GM23338 (cell line): ENCODE data around the gene TMEM234. TPM values are rescaled to one million over a fixed set of nuclear protein-coding genes. Genes with fewer than 3 reads are reported as not detected.

Experiments used
- ATAC-seq: fragments of 200-7000 bp; cut with Tn5 transposase; 3 replicates; pipeline ENCODE4 v1.9.1; 2020
- DNase-seq: peaks from one replicate; pipeline ENCODE4 v3.0.0-alpha.2; 2015; ENCODE audit warnings: low spot score
- H2AFZ ChIP-seq: fragments of 200-600 bp; sonication (generic); 2 replicates; pipeline ENCODE4 v1.8.0; 2016; ENCODE audit warnings: antibody characterized with exemption, mild to moderate bottlenecking, moderate library complexity
- H3F3A ChIP-seq: fragments of 200-600 bp; sonication (generic); replicated peaks from 2 replicates; pipeline ENCODE4 v1.8.0; 2017; ENCODE audit warnings: antibody characterized with exemption, mixed run types, low read depth
- H3K27ac ChIP-seq: fragments of 200-600 bp; sonication (generic); 2 replicates; pipeline ENCODE4 v1.6.1; 2016; ENCODE audit warnings: low read depth
- H3K27me3 ChIP-seq: fragments of 200-600 bp; sonication (generic); 2 replicates; pipeline ENCODE4 v1.8.0; 2016; ENCODE audit warnings: mild to moderate bottlenecking, mixed run types, moderate library complexity; ENCODE audit not compliant: insufficient read depth
- H3K36me3 ChIP-seq: fragments of 200-600 bp; sonication (generic); 2 replicates; pipeline ENCODE4 v1.8.0; 2016; ENCODE audit warnings: mild to moderate bottlenecking; ENCODE audit not compliant: insufficient read depth
- H3K4me1 ChIP-seq: fragments of 200-600 bp; sonication (generic); 2 replicates; pipeline ENCODE4 v1.8.0; 2016; ENCODE audit warnings: mild to moderate bottlenecking, moderate library complexity; ENCODE audit not compliant: insufficient read depth
- H3K4me2 ChIP-seq: fragments of 200-600 bp; sonication (generic); 2 replicates; pipeline ENCODE4 v1.7.1; 2017; ENCODE audit warnings: mixed run types
- H3K4me3 ChIP-seq: fragments of 200-600 bp; sonication (generic); 2 replicates; pipeline ENCODE4 v1.6.1; 2016; ENCODE audit warnings: mixed run types
- H3K79me2 ChIP-seq: fragments of 200-600 bp; sonication (generic); replicated peaks from 2 replicates; pipeline ENCODE4 v1.8.0; 2017; ENCODE audit warnings: mild to moderate bottlenecking; ENCODE audit not compliant: insufficient read depth
- H3K9me2 ChIP-seq: fragments of 200-600 bp; sonication (generic); 2 replicates; pipeline ENCODE4 v1.8.0; 2017; ENCODE audit not compliant: insufficient read depth
- H4K20me1 ChIP-seq: fragments of 200-600 bp; sonication (generic); replicated peaks from 2 replicates; pipeline ENCODE4 v1.8.0; 2017; ENCODE audit warnings: mild to moderate bottlenecking; ENCODE audit not compliant: insufficient read depth
- H3K27ac Mint-ChIP-seq: 2 replicates; pipeline ENCODE4 v1.8.0; 2020; ENCODE audit warnings: inconsistent platforms, mild to moderate bottlenecking, moderate library complexity, mixed read lengths
- H3K27me3 Mint-ChIP-seq: 3 replicates; pipeline ENCODE4 v1.8.0; 2022; ENCODE audit warnings: low read depth, mild to moderate bottlenecking, moderate library complexity, mixed read lengths, inconsistent platforms; ENCODE audit not compliant: insufficient read depth, poor library complexity
- H3K36me3 Mint-ChIP-seq: 3 replicates; pipeline ENCODE4 v1.8.0; 2021; ENCODE audit warnings: low read depth, mild to moderate bottlenecking, inconsistent platforms, moderate library complexity, mixed read lengths
- H3K4me1 Mint-ChIP-seq: 3 replicates; pipeline ENCODE4 v1.8.0; 2020; ENCODE audit warnings: mild to moderate bottlenecking, inconsistent platforms, mixed read lengths
- H3K4me3 Mint-ChIP-seq: 3 replicates; pipeline ENCODE4 v1.8.0; 2021; ENCODE audit warnings: moderate library complexity, mild to moderate bottlenecking, inconsistent platforms, mixed read lengths
- H3K9me3 Mint-ChIP-seq: 3 replicates; pipeline ENCODE4 v1.8.0; 2020; ENCODE audit warnings: moderate library complexity, mild to moderate bottlenecking, inconsistent platforms, mixed read lengths
- EZH2 ChIP-seq: fragments of 200-600 bp; sonication (generic); IDR thresholded peaks from one replicate; pipeline ENCODE4 v1.8.0; 2017; ENCODE audit warnings: antibody characterized with exemption, mild to moderate bottlenecking, low read depth; ENCODE audit not compliant: unreplicated experiment
- JUNB ChIP-seq: IDR thresholded peaks from one replicate; pipeline ENCODE4 v1.6.1; 2016; ENCODE audit warnings: antibody characterized with exemption; ENCODE audit not compliant: unreplicated experiment
- NANOG ChIP-seq: IDR thresholded peaks from 2 replicates; pipeline ENCODE4 v1.6.1; 2016; ENCODE audit warnings: antibody characterized with exemption, borderline replicate concordance
- ZNF114 ChIP-seq: fragments of 250-450 bp; sonication (Bioruptor Pico); IDR thresholded peaks from 2 replicates; pipeline ENCODE4 v1.5.0; 2020; ENCODE audit warnings: mild to moderate bottlenecking, moderate library complexity
- ZNF331 ChIP-seq: fragments of 250-450 bp; sonication (Bioruptor Pico); IDR thresholded peaks from 2 replicates; pipeline ENCODE4 v1.5.0; 2020; ENCODE audit warnings: low read depth, mild to moderate bottlenecking, moderate library complexity
- polyA plus RNA-seq: library from polyadenylated mRNA; unstranded; fragments of >200 nt; fragmentation: Nextera tagmentation; extraction: Ambion mirVana; gene quantifications from 2 replicates; pipeline ENCODE4 v1.2.1, GENCODE V29; 2016
- total RNA-seq: library from RNA; depleted of rRNA; stranded (reverse); fragments of >200 nt; shearing (Covaris generic); gene quantifications from 2 replicates; pipeline ENCODE4 v1.2.3, GENCODE V29; 2014
- TF ChIP-seq, protein P1 (sequence below): fragments of 250-450 bp; sonication (Bioruptor Pico); IDR thresholded peaks from 2 replicates; pipeline ENCODE4 v1.5.0; 2020; ENCODE audit warnings: mild to moderate bottlenecking, moderate library complexity

TMEM234 gene
- total and polyA plus RNA-seq, 2 experiments from 2014 or later = 4.7 to 8.2 TPM

DNA sequence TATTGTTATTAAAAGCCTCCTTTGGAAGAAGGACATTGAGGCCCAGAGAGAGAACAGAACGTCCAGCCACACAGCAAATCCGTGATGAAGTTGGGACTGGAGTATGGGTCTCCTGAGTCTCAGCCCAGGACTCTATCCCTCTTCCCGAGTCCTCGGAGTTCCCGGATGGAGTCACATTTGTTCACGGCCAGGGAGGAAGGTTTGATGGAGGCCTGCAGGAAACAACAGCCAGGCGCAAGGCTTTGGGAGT is 43.0 kb downstream of the TMEM234 start (continued):
- TF ChIP-seq, protein P1, sequence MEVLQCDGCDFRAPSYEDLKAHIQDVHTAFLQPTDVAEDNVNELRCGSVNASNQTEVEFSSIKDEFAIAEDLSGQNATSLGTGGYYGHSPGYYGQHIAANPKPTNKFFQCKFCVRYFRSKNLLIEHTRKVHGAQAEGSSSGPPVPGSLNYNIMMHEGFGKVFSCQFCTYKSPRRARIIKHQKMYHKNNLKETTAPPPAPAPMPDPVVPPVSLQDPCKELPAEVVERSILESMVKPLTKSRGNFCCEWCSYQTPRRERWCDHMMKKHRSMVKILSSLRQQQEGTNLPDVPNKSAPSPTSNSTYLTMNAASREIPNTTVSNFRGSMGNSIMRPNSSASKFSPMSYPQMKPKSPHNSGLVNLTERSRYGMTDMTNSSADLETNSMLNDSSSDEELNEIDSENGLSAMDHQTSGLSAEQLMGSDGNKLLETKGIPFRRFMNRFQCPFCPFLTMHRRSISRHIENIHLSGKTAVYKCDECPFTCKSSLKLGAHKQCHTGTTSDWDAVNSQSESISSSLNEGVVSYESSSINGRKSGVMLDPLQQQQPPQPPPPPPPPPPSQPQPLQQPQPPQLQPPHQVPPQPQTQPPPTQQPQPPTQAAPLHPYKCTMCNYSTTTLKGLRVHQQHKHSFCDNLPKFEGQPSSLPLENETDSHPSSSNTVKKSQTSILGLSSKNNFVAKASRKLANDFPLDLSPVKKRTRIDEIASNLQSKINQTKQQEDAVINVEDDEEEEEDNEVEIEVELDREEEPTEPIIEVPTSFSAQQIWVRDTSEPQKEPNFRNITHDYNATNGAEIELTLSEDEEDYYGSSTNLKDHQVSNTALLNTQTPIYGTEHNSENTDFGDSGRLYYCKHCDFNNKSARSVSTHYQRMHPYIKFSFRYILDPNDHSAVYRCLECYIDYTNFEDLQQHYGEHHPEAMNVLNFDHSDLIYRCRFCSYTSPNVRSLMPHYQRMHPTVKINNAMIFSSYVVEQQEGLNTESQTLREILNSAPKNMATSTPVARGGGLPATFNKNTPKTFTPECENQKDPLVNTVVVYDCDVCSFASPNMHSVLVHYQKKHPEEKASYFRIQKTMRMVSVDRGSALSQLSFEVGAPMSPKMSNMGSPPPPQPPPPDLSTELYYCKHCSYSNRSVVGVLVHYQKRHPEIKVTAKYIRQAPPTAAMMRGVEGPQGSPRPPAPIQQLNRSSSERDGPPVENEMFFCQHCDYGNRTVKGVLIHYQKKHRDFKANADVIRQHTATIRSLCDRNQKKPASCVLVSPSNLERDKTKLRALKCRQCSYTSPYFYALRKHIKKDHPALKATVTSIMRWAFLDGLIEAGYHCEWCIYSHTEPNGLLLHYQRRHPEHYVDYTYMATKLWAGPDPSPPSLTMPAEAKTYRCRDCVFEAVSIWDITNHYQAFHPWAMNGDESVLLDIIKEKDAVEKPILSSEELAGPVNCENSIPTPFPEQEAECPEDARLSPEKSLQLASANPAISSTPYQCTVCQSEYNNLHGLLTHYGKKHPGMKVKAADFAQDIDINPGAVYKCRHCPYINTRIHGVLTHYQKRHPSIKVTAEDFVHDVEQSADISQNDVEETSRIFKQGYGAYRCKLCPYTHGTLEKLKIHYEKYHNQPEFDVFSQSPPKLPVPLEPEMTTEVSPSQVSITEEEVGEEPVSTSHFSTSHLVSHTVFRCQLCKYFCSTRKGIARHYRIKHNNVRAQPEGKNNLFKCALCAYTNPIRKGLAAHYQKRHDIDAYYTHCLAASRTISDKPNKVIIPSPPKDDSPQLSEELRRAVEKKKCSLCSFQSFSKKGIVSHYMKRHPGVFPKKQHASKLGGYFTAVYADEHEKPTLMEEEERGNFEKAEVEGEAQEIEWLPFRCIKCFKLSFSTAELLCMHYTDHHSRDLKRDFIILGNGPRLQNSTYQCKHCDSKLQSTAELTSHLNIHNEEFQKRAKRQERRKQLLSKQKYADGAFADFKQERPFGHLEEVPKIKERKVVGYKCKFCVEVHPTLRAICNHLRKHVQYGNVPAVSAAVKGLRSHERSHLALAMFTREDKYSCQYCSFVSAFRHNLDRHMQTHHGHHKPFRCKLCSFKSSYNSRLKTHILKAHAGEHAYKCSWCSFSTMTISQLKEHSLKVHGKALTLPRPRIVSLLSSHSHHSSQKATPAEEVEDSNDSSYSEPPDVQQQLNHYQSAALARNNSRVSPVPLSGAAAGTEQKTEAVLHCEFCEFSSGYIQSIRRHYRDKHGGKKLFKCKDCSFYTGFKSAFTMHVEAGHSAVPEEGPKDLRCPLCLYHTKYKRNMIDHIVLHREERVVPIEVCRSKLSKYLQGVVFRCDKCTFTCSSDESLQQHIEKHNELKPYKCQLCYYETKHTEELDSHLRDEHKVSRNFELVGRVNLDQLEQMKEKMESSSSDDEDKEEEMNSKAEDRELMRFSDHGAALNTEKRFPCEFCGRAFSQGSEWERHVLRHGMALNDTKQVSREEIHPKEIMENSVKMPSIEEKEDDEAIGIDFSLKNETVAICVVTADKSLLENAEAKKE (CRISPR knock-in tag) = no peak

DNA sequence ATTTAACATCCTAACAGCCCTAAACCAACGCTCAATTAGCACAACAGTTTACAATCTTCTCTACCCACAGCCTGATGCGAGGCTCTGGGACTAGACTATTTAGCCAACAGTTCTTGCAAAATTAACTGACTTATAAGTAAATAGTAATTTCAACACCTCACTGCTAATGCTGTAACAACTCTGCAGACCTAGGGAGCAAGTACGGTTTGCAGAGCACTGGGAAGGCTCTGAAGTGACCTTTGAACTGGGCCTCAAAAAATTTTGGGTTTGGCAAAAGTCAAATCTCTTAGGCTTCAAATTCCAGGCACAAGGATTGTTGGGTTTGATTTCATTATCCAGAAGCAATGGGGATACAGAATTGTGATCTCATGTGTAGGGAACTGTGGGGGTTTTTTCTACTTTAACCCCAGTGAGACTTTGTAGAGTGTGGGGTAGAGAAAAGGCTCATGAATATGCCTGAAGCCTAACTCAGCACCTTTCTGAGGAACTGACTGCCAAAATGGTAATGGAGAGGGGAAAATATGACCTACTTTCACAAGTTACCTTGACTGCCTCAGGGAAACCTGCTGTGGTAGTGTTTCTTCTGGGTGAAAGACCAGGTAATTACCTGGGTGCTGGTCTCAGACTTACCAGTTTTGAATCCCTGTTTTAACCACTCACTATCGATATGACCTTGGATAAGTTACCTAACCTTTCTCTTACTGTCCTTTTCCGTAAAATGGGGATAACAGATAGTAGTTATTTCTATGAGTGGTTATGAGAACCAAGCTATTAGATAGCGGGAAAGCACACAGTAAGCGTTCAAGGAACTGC is 43.6 kb downstream of the TMEM234 start:
- peaks cover 32% of the 10 kb centered on the region for H3K4me1 Mint-ChIP-seq
- TF ChIP-seq JUNB (no peak), ZNF331 (CRISPR knock-in tag) (no peak), EZH2 (no peak), NANOG (no peak), ZNF114 (CRISPR knock-in tag) (no peak)
- TF ChIP-seq, protein P1 (CRISPR knock-in tag) = no peak
- Histone ChIP-seq H4K20me1 (peaks cover 20% of the 10 kb centered on the region), H3F3A (peaks cover 34% of the 10 kb centered on the region), H3K4me1 (peaks cover 30% of the 10 kb centered on the region), H3K27ac (peak overlapping the region; percentile 96), H3K9me2 (no peaks in the 10 kb centered on the region), H3K4me2 (peak overlapping the region; percentile 97), H3K79me2 (peaks cover 31% of the 10 kb centered on the region), H3K4me3 (peak overlapping the region; percentile 93), H3K27me3 (no peaks in the 10 kb centered on the region), H2AFZ (peak overlapping the region; percentile 94), H3K36me3 (peaks cover 8% of the 10 kb centered on the region)
- ATAC-seq (no peak), DNase-seq (no peak)
- peaks cover 14% of the 10 kb centered on the region for H3K27me3 Mint-ChIP-seq
- no peaks in the 10 kb centered on the region for H3K9me3 Mint-ChIP-seq
- H3K27ac Mint-ChIP-seq = peak overlapping the region; percentile 89
- H3K36me3 Mint-ChIP-seq = peaks cover 33% of the 10 kb centered on the region
- H3K4me3 Mint-ChIP-seq = peak overlapping the region; percentile 95
